C4-2B (cell line): ENCODE data around the gene POGK.

Experiments
- ZFX ChIP-seq: fragments of 450-650 bp; IDR thresholded peaks from 2 replicates; pipeline ENCODE4 v1.6.1; 2017
- TF ChIP-seq, protein P1 (sequence below): fragments of 450-650 bp; conservative IDR thresholded peaks from 2 replicates; pipeline ENCODE4 v1.5.1; 2017; ENCODE audit warnings: mild to moderate bottlenecking

DNA sequence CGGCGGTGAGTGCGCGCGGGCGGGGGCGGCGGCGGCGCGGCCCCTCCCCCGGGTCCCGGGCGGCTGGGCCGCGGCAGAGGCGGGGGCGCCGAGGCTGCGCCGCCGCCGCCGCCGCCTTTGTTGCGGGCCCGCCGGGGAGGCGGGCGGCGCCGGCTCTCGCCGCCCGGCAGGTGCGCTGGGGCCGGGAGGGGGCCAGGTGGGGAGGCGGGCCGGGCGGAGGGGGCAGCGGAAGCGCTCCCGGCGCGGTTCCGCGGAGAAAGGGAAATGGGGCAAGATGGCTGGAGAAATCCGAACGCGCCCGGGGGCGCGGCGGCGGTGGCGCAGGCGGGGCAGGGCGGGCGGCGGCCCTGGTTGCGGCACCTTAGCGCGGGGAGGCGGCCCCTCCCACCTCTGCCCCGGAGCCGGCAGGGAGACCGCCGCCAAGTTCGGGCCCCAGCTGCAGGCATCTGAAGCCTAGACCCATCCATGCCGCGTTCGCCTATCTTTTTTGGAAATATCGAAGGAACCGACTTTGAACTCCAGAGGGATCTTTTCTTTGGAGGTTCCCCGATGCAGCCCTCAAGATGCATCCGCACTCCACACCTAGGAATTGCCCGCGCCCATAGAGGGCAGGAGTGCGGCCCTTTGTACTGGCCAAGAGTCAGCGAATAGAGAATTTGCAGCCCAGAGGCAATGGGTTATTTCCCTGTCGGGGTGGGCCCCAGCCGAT lies 479 bp downstream of the POGK start:
- TF ChIP-seq, protein P1, sequence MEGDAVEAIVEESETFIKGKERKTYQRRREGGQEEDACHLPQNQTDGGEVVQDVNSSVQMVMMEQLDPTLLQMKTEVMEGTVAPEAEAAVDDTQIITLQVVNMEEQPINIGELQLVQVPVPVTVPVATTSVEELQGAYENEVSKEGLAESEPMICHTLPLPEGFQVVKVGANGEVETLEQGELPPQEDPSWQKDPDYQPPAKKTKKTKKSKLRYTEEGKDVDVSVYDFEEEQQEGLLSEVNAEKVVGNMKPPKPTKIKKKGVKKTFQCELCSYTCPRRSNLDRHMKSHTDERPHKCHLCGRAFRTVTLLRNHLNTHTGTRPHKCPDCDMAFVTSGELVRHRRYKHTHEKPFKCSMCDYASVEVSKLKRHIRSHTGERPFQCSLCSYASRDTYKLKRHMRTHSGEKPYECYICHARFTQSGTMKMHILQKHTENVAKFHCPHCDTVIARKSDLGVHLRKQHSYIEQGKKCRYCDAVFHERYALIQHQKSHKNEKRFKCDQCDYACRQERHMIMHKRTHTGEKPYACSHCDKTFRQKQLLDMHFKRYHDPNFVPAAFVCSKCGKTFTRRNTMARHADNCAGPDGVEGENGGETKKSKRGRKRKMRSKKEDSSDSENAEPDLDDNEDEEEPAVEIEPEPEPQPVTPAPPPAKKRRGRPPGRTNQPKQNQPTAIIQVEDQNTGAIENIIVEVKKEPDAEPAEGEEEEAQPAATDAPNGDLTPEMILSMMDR = peak; percentile 54
- TF ChIP-seq ZFX = no peak
